ENCODE data around the gene COL4A2. TPM values are rescaled to one million over a fixed set of nuclear protein-coding genes. Genes with fewer than 3 reads are reported as not detected.

The COL4A2 gene
- total RNA-seq, 1 donor from 2014 or later: 511 TPM

DNA sequence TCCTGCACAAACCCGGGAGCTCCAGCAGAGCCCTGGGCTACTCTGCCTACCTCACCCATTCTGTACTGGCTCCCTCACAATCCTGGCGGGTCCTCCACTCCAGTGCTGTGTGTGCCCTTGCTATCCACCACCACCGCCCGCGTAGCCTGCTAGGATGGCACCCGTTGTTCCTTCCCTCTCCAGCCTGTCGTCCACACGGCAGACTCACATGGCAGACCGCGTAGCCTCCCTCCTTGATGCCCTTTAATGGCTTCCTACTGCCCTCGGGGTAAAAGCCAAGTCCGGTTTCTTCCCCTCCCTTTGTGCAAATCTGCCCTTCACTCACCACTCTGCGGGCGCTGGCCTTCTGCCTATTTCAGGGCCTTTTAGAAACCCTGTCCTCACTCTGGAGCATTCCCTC is 147.9 kb downstream of the COL4A2 start:
- Histone ChIP-seq H3K9me3 (ENCODE audit: control insufficient read depth in 3 of 3, low read length in 3 of 3) (no peaks in the 10 kb centered on the region), H3K36me3 (ENCODE audit: control insufficient read depth in 3 of 3, insufficient read depth in 3 of 3, low read length in 3 of 3) (peaks cover 2 to 23% (median 8%) of the 10 kb centered on the region in 3 donors), H3K27me3 (ENCODE audit: control insufficient read depth in 3 of 3, insufficient read depth in 3 of 3, low read length in 3 of 3) (no peaks in the 10 kb centered on the region), H3K4me1 (ENCODE audit: control insufficient read depth in 3 of 3, insufficient read depth in 3 of 3, low read length in 3 of 3) (peaks cover 0 to 3% (median 2%) of the 10 kb centered on the region in 3 donors), H3K27ac (ENCODE audit: low read depth, low read length) (no peak overlapping the region), H3K9ac (ENCODE audit: low read depth in 1 of 3, low read length in 3 of 3) (no peak overlapping the region), H3K4me3 (ENCODE audit: low read length in 3 of 3) (no peak overlapping the region)

DNA sequence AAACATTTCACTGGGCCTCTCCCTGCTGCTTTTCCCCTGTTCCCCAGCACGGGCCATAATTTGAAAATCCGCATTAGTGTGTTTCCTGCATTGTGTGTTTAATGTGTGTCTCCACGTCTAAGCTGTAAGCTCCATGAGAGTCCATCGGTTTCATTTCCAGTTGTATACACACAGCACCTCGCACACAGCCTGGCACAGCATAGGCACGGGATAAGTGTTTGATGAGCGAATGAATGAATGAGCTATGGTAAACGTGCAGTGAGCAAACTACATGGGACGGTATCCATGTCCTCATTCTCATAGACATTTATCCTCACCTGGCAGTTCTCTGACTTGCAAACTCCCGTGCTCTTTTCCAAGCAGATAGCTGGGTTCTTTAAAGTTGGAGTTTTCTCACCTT is 148.4 kb downstream of the COL4A2 start:
- no peak overlapping the region for H3K9ac ChIP-seq (ENCODE audit: low read depth in 1 of 3, low read length in 3 of 3)
- no peaks in the 10 kb centered on the region for H3K27me3 ChIP-seq (ENCODE audit: control insufficient read depth in 3 of 3, insufficient read depth in 3 of 3, low read length in 3 of 3)
- H3K4me3 ChIP-seq (ENCODE audit: low read length in 3 of 3): no peak overlapping the region
- H3K9me3 ChIP-seq (ENCODE audit: control insufficient read depth in 3 of 3, low read length in 3 of 3): no peaks in the 10 kb centered on the region
- H3K4me1 ChIP-seq (ENCODE audit: control insufficient read depth in 3 of 3, insufficient read depth in 3 of 3, low read length in 3 of 3): peaks cover 0 to 3% (median 2%) of the 10 kb centered on the region in 3 donors
- no peak overlapping the region for H3K27ac ChIP-seq (ENCODE audit: low read depth, low read length)
- peaks cover 0 to 21% (median 8%) of the 10 kb centered on the region in 3 donors for H3K36me3 ChIP-seq (ENCODE audit: control insufficient read depth in 3 of 3, insufficient read depth in 3 of 3, low read length in 3 of 3)

- Histone ChIP-seq H3K4me1 (ENCODE audit: control insufficient read depth in 3 of 3, insufficient read depth in 3 of 3, low read length in 3 of 3) (peaks cover 0 to 3% (median 2%) of the 10 kb centered on the region in 3 donors), H3K9me3 (ENCODE audit: control insufficient read depth in 3 of 3, low read length in 3 of 3) (no peaks in the 10 kb centered on the region), H3K27ac (ENCODE audit: low read depth, low read length) (no peak overlapping the region), H3K27me3 (ENCODE audit: control insufficient read depth in 3 of 3, insufficient read depth in 3 of 3, low read length in 3 of 3) (no peaks in the 10 kb centered on the region), H3K4me3 (ENCODE audit: low read length in 3 of 3) (peak overlapping the region in 2 of 3 donors; percentile 9 to 61), H3K9ac (ENCODE audit: low read depth in 1 of 3, low read length in 3 of 3) (peak overlapping the region in 1 of 3 donors; percentile 25), H3K36me3 (ENCODE audit: control insufficient read depth in 3 of 3, insufficient read depth in 3 of 3, low read length in 3 of 3) (peaks cover 0 to 18% (median 8%) of the 10 kb centered on the region in 3 donors)
These were observed 148.9 kb downstream of the COL4A2 start for GRCh38 chr13:110455941-110456340.

DNA sequence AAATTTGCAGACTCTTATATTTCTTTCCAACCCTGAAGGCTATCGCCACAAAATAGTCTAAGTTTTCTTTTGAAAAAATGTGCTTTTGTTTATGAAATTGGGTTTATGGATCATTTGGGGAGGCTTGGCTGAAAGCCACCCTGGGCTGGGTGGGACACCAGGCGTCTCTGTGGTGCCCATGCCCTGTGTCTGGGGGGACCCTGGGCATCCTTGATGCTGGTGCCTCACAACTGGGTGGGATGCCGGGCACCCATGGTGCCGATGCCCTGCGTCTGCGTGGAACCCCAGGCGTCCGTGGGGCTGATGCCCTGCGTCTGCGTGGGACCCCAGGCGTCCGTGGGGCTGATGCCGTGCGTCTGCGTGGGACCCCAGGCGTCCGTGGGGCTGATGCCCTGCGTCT is 149.5 kb downstream of the COL4A2 start:
- H3K27me3 ChIP-seq (ENCODE audit: control insufficient read depth in 3 of 3, insufficient read depth in 3 of 3, low read length in 3 of 3): no peaks in the 10 kb centered on the region
- H3K27ac ChIP-seq (ENCODE audit: low read depth, low read length): no peak overlapping the region
- no peaks in the 10 kb centered on the region for H3K9me3 ChIP-seq (ENCODE audit: control insufficient read depth in 3 of 3, low read length in 3 of 3)
- peaks cover 0 to 16% (median 9%) of the 10 kb centered on the region in 3 donors for H3K36me3 ChIP-seq (ENCODE audit: control insufficient read depth in 3 of 3, insufficient read depth in 3 of 3, low read length in 3 of 3)
- no peak overlapping the region for H3K9ac ChIP-seq (ENCODE audit: low read depth in 1 of 3, low read length in 3 of 3)
- H3K4me3 ChIP-seq (ENCODE audit: low read length in 3 of 3): no peak overlapping the region
- H3K4me1 ChIP-seq (ENCODE audit: control insufficient read depth in 3 of 3, insufficient read depth in 3 of 3, low read length in 3 of 3): peaks cover 0 to 3% (median 2%) of the 10 kb centered on the region in 3 donors

- Histone ChIP-seq H3K4me3 (ENCODE audit: low read length in 3 of 3) (no peak overlapping the region), H3K27me3 (ENCODE audit: control insufficient read depth in 3 of 3, insufficient read depth in 3 of 3, low read length in 3 of 3) (no peaks in the 10 kb centered on the region), H3K27ac (ENCODE audit: low read depth, low read length) (no peak overlapping the region), H3K4me1 (ENCODE audit: control insufficient read depth in 3 of 3, insufficient read depth in 3 of 3, low read length in 3 of 3) (peaks cover 0 to 3% (median 2%) of the 10 kb centered on the region in 3 donors), H3K9me3 (ENCODE audit: control insufficient read depth in 3 of 3, low read length in 3 of 3) (no peaks in the 10 kb centered on the region), H3K9ac (ENCODE audit: low read depth in 1 of 3, low read length in 3 of 3) (no peak overlapping the region), H3K36me3 (ENCODE audit: control insufficient read depth in 3 of 3, insufficient read depth in 3 of 3, low read length in 3 of 3) (peaks cover 0 to 21% (median 9%) of the 10 kb centered on the region in 3 donors)
These were observed 150.3 kb downstream of the COL4A2 start for GRCh38 chr13:110457361-110457760.

DNA sequence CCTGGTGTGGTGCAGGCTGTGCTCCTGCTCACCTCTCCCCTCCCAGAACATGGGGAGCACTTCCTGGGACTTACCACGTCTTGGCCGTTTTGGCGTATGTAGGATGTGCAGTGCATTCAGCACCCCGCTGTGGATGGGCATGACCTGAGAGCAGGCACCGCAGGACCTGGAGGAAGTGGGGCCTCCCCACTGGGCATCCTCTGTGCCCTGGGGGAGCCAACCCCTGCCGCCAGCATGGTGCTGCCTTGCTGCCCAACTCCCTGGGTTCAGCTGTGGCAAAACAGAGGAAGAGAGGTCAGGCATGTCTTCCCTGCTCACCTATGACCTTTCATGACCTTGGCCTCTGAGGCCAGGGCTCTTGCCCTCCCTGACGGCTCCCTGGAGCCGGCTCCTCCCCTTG is 150.9 kb downstream of the COL4A2 start:
- no peak overlapping the region for H3K9ac ChIP-seq (ENCODE audit: low read depth in 1 of 3, low read length in 3 of 3)
- H3K36me3 ChIP-seq (ENCODE audit: control insufficient read depth in 3 of 3, insufficient read depth in 3 of 3, low read length in 3 of 3): peaks cover 0 to 21% (median 9%) of the 10 kb centered on the region in 3 donors

GRCh38 chr13:110458594-110459365 is 151.7 kb downstream of the COL4A2 start:
- no peak overlapping the region for H3K27ac ChIP-seq (ENCODE audit: low read depth, low read length)
- H3K4me1 ChIP-seq (ENCODE audit: control insufficient read depth in 3 of 3, insufficient read depth in 3 of 3, low read length in 3 of 3): peaks cover 0 to 3% (median 2%) of the 10 kb centered on the region in 3 donors
- H3K36me3 ChIP-seq (ENCODE audit: control insufficient read depth in 3 of 3, insufficient read depth in 3 of 3, low read length in 3 of 3): peaks cover 0 to 21% (median 12%) of the 10 kb centered on the region in 3 donors
- no peaks in the 10 kb centered on the region for H3K9me3 ChIP-seq (ENCODE audit: control insufficient read depth in 3 of 3, low read length in 3 of 3)
- H3K4me3 ChIP-seq (ENCODE audit: low read length in 3 of 3): no peak overlapping the region
- H3K9ac ChIP-seq (ENCODE audit: low read depth in 1 of 3, low read length in 3 of 3): no peak overlapping the region
- no peaks in the 10 kb centered on the region for H3K27me3 ChIP-seq (ENCODE audit: control insufficient read depth in 3 of 3, insufficient read depth in 3 of 3, low read length in 3 of 3)

More for the DNA sequence above, 150.9 kb downstream of the COL4A2 start:
- Histone ChIP-seq H3K27me3 (ENCODE audit: control insufficient read depth in 3 of 3, insufficient read depth in 3 of 3, low read length in 3 of 3) (no peaks in the 10 kb centered on the region), H3K4me3 (ENCODE audit: low read length in 3 of 3) (no peak overlapping the region), H3K27ac (ENCODE audit: low read depth, low read length) (no peak overlapping the region), H3K9me3 (ENCODE audit: control insufficient read depth in 3 of 3, low read length in 3 of 3) (no peaks in the 10 kb centered on the region), H3K4me1 (ENCODE audit: control insufficient read depth in 3 of 3, insufficient read depth in 3 of 3, low read length in 3 of 3) (peaks cover 0 to 3% (median 2%) of the 10 kb centered on the region in 3 donors)

GRCh38 chr13:110462091-110462490 is 155.0 kb downstream of the COL4A2 start:
- Histone ChIP-seq H3K9me3 (ENCODE audit: control insufficient read depth in 3 of 3, low read length in 3 of 3) (no peaks in the 10 kb centered on the region), H3K27me3 (ENCODE audit: control insufficient read depth in 3 of 3, insufficient read depth in 3 of 3, low read length in 3 of 3) (no peaks in the 10 kb centered on the region), H3K27ac (ENCODE audit: low read depth, low read length) (no peak overlapping the region), H3K36me3 (ENCODE audit: control insufficient read depth in 3 of 3, insufficient read depth in 3 of 3, low read length in 3 of 3) (peaks cover 4 to 33% (median 16%) of the 10 kb centered on the region in 3 donors), H3K4me1 (ENCODE audit: control insufficient read depth in 3 of 3, insufficient read depth in 3 of 3, low read length in 3 of 3) (no peaks in the 10 kb centered on the region), H3K4me3 (ENCODE audit: low read length in 3 of 3) (no peak overlapping the region), H3K9ac (ENCODE audit: low read depth in 1 of 3, low read length in 3 of 3) (no peak overlapping the region)

DNA sequence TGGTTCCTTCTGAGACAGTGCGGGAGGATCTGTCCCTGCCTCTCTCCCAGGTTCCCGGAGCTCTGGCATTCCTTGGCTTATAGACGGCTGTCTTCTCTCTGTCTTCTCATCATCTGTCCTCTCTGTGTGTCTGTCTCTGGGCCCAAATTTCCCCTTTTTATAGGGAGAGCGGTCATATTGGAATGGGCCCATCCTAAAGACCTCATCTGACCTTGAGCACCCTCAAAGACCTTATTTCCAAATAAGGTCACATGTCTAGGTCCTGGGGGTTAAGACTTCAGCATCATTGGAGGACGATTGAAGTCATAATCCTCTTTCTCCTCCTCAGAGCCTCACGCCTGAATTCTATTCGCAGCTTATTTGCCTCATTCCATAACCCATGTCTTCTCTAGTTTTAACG is 156.1 kb downstream of the COL4A2 start:
- no peaks in the 10 kb centered on the region for H3K4me1 ChIP-seq (ENCODE audit: control insufficient read depth in 3 of 3, insufficient read depth in 3 of 3, low read length in 3 of 3)
- no peaks in the 10 kb centered on the region for H3K9me3 ChIP-seq (ENCODE audit: control insufficient read depth in 3 of 3, low read length in 3 of 3)
- H3K36me3 ChIP-seq (ENCODE audit: control insufficient read depth in 3 of 3, insufficient read depth in 3 of 3, low read length in 3 of 3): peaks cover 11 to 32% (median 23%) of the 10 kb centered on the region in 3 donors
- no peaks in the 10 kb centered on the region for H3K27me3 ChIP-seq (ENCODE audit: control insufficient read depth in 3 of 3, insufficient read depth in 3 of 3, low read length in 3 of 3)
- H3K9ac ChIP-seq (ENCODE audit: low read depth in 1 of 3, low read length in 3 of 3): no peak overlapping the region
- H3K27ac ChIP-seq (ENCODE audit: low read depth, low read length): no peak overlapping the region
- H3K4me3 ChIP-seq (ENCODE audit: low read length in 3 of 3): no peak overlapping the region

DNA sequence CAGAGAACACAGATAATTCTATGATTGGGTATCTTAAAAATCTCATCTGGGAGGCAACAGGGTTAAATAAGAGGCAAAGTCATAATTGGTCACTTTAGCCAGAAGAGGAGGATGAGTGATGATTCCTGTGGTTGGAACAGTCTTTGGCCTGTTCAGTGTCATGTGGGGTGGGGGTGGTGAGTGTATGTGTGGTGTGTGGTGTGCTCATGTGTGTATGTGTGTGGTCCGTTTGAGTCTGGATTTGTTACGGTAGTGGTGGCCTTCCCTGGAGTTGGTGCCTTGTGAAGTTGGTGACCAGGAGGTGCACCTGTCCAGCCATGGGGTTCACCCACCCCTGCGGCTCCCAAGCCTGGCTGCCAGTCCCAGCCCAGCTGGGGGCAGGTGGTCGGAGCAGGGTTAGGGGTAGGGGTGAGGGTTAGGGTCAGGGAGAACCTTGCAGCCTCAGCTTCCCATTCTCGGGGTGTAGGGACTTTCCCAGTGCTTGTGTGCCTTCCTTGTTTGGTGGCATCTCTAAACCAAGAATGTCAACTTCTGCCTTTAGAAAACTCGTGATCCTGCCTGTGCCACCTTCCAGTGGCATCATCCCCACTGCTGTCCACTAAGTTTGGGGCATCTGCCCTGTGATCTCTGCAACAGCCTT is 156.9 kb downstream of the COL4A2 start:
- Histone ChIP-seq H3K4me1 (ENCODE audit: control insufficient read depth in 3 of 3, insufficient read depth in 3 of 3, low read length in 3 of 3) (no peaks in the 10 kb centered on the region), H3K9me3 (ENCODE audit: control insufficient read depth in 3 of 3, low read length in 3 of 3) (no peaks in the 10 kb centered on the region), H3K27me3 (ENCODE audit: control insufficient read depth in 3 of 3, insufficient read depth in 3 of 3, low read length in 3 of 3) (no peaks in the 10 kb centered on the region), H3K4me3 (ENCODE audit: low read length in 3 of 3) (no peak overlapping the region), H3K9ac (ENCODE audit: low read depth in 1 of 3, low read length in 3 of 3) (no peak overlapping the region), H3K36me3 (ENCODE audit: control insufficient read depth in 3 of 3, insufficient read depth in 3 of 3, low read length in 3 of 3) (peaks cover 11 to 35% (median 27%) of the 10 kb centered on the region in 3 donors), H3K27ac (ENCODE audit: low read depth, low read length) (no peak overlapping the region)

Data from skeletal muscle tissue (tissue), 4 donors.